Measurements from ENCODE around the gene CPVL. TPM values are rescaled to one million over a fixed set of nuclear protein-coding genes. Genes with fewer than 3 reads are reported as not detected.

CPVL gene
- total and polyA plus RNA-seq, 2 experiments from 2014 or later: 31.9 to 37.8 TPM

- no peaks in the 10 kb centered on the region for H3K27me3 Mint-ChIP-seq (ENCODE audit: insufficient read depth, low read depth, poor library complexity)
- no peaks in the 10 kb centered on the region; the same call in 2 of the 3 replicates for H3K36me3 Mint-ChIP-seq (ENCODE audit: low read depth)
- H3K4me2 ChIP-seq: no peak overlapping the region
- H3K4me3 Mint-ChIP-seq: no peak overlapping the region
- no peaks in the 10 kb centered on the region for H3K27me3 ChIP-seq (ENCODE audit: insufficient read depth)
- H4K20me1 ChIP-seq (replicated peaks; ENCODE audit: insufficient read depth): no peaks in the 10 kb centered on the region
- no peaks in the 10 kb centered on the region for H3K9me2 ChIP-seq (ENCODE audit: insufficient read depth)
- peaks cover 21% of the 10 kb centered on the region for H3K4me1 Mint-ChIP-seq
- H3K27ac Mint-ChIP-seq: no peak overlapping the region
- H3K4me1 ChIP-seq (ENCODE audit: insufficient read depth): peaks cover 23% of the 10 kb centered on the region
- no peak overlapping the region for H3K27ac ChIP-seq (ENCODE audit: low read depth)
- H2AFZ ChIP-seq: no peak overlapping the region
- TF ChIP-seq ETS1 (IDR thresholded peaks at IDR 0.05): no peak
- no peak for TF ChIP-seq POLR2AphosphoS5 (IDR thresholded peaks at IDR 0.05; ENCODE audit: low read depth)
- no peak for TF ChIP-seq NANOG (IDR thresholded peaks at IDR 0.05; ENCODE audit: borderline replicate concordance)
- no peak for TF ChIP-seq ZNF462 (CRISPR knock-in tag; IDR thresholded peaks at IDR 0.05)
- no peak for TF ChIP-seq ZNF331 (CRISPR knock-in tag; IDR thresholded peaks at IDR 0.05; ENCODE audit: low read depth)
- no peak for TF ChIP-seq STAT1 (IDR thresholded peaks at IDR 0.05; ENCODE audit: unreplicated experiment)
- TF ChIP-seq EZH2 (IDR thresholded peaks at IDR 0.05; ENCODE audit: low read depth, unreplicated experiment): no peak
- TF ChIP-seq CREB1 (CRISPR knock-in tag; IDR thresholded peaks at IDR 0.05; ENCODE audit: low read depth): no peak
- TF ChIP-seq, protein P1, sequence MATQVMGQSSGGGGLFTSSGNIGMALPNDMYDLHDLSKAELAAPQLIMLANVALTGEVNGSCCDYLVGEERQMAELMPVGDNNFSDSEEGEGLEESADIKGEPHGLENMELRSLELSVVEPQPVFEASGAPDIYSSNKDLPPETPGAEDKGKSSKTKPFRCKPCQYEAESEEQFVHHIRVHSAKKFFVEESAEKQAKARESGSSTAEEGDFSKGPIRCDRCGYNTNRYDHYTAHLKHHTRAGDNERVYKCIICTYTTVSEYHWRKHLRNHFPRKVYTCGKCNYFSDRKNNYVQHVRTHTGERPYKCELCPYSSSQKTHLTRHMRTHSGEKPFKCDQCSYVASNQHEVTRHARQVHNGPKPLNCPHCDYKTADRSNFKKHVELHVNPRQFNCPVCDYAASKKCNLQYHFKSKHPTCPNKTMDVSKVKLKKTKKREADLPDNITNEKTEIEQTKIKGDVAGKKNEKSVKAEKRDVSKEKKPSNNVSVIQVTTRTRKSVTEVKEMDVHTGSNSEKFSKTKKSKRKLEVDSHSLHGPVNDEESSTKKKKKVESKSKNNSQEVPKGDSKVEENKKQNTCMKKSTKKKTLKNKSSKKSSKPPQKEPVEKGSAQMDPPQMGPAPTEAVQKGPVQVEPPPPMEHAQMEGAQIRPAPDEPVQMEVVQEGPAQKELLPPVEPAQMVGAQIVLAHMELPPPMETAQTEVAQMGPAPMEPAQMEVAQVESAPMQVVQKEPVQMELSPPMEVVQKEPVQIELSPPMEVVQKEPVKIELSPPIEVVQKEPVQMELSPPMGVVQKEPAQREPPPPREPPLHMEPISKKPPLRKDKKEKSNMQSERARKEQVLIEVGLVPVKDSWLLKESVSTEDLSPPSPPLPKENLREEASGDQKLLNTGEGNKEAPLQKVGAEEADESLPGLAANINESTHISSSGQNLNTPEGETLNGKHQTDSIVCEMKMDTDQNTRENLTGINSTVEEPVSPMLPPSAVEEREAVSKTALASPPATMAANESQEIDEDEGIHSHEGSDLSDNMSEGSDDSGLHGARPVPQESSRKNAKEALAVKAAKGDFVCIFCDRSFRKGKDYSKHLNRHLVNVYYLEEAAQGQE (IDR thresholded peaks at IDR 0.05; ENCODE audit: unreplicated experiment): no peak
- TF ChIP-seq EZH2phosphoT487 (IDR thresholded peaks at IDR 0.05; ENCODE audit: unreplicated experiment): no peak
- TF ChIP-seq ZNF114 (CRISPR knock-in tag; IDR thresholded peaks at IDR 0.05): no peak
- no peak for TF ChIP-seq JUNB (IDR thresholded peaks at IDR 0.05; ENCODE audit: unreplicated experiment)
- TF ChIP-seq CTCF (conservative IDR thresholded peaks at IDR 0.05; ENCODE audit: low read depth in 2 of 2): no peak
- ATAC-seq: no peak
- H3F3A ChIP-seq (replicated peaks; ENCODE audit: low read depth): no peaks in the 10 kb centered on the region
- H3K4me3 ChIP-seq: no peak overlapping the region
- H3K79me2 ChIP-seq (replicated peaks; ENCODE audit: insufficient read depth): no peaks in the 10 kb centered on the region
- no peaks in the 10 kb centered on the region for H3K36me3 ChIP-seq (ENCODE audit: insufficient read depth)
- no peak for DNase-seq (ENCODE audit: low spot score)
- peaks cover 10% of the 10 kb centered on the region for H3K9me3 Mint-ChIP-seq
Observed at GRCh38 chr7:28977881-28978280, 168.5 kb downstream of the CPVL start.
